Naive thymus-derived CD4-positive, alpha-beta T cell (primary cell): ENCODE results near the gene MPPE1. TPM values are rescaled to one million over a fixed set of nuclear protein-coding genes. Genes with fewer than 3 reads are reported as not detected.
A peak's percentile ranks its signal among the peaks of the same experiment; 100 is the strongest.
"Not testable (repeated sequence)": the region's sequence is repeated elsewhere in the genome, so short reads cannot be mapped to it uniquely, and the experiment has no call there.

Experiments
- ATAC-seq: fragments of 150-1000 bp; cut with Tn5 transposase; 2 replicates; pipeline ENCODE4 v1.10.0; 2021; ENCODE audit warnings: mild to moderate bottlenecking, moderate library complexity
- CTCF ChIA-PET: fragments of 350-600 bp; sonication (Branson Sonifier 250); formaldehyde crosslinking; loops from one replicate; lab custom pipeline; 2021; ENCODE audit warnings: antibody characterized with exemption; lab: Charles Lee
- POLR2A ChIA-PET: fragments of 350-600 bp; sonication (Branson Sonifier 250); formaldehyde crosslinking; loops from one replicate; lab custom pipeline; 2021; ENCODE audit warnings: antibody characterized with exemption, inconsistent platforms; lab: Charles Lee
- DNase-seq, 9 donors: peaks; one replicate each; pipeline versions ENCODE4 v3.0.0 to v3.0.0-alpha.2; 2020 to 2022; ENCODE audit warnings: mixed read lengths in 1 of 9
- H3K27ac ChIP-seq: one replicate; pipeline ENCODE4 v1.7.0; 2013; ENCODE audit warnings: mild to moderate bottlenecking, low read depth, low read length, moderate library complexity
- H3K27me3 ChIP-seq, 2 donors: one replicate each; pipeline ENCODE4 v1.7.0; 2013; ENCODE audit warnings: low read length in 2 of 2, mild to moderate bottlenecking in 2 of 2, moderate library complexity in 2 of 2; ENCODE audit not compliant: control insufficient read depth in 2 of 2, insufficient read depth in 2 of 2
- H3K36me3 ChIP-seq, 3 experiments: 1 replicate in 2 of 3; 2 replicates in 1 of 3; pipeline ENCODE4 v1.7.0; 2013; ENCODE audit warnings: low read length in 3 of 3, mild to moderate bottlenecking in 3 of 3, moderate library complexity in 1 of 3; ENCODE audit not compliant: insufficient read depth in 3 of 3, control insufficient read depth in 2 of 3
- H3K4me1 ChIP-seq, 2 donors: one replicate each; pipeline ENCODE4 v1.7.0; 2013; ENCODE audit warnings: low read length in 2 of 2, mild to moderate bottlenecking in 2 of 2, moderate library complexity in 1 of 2; ENCODE audit not compliant: control insufficient read depth in 2 of 2, insufficient read depth in 2 of 2
- H3K4me3 ChIP-seq: 2 replicates; pipeline ENCODE4 v1.7.0; 2013; ENCODE audit warnings: mild to moderate bottlenecking, low read length
- H3K9me3 ChIP-seq, 3 experiments: 1 replicate in 2 of 3; 2 replicates in 1 of 3; pipeline ENCODE4 v1.7.0; 2013; ENCODE audit warnings: low read length in 3 of 3; ENCODE audit not compliant: control insufficient read depth in 2 of 3
- H3K27ac Mint-ChIP-seq, 9 donors: one replicate each; pipeline ENCODE4 v1.8.0; 2020 to 2022; ENCODE audit warnings: mixed read lengths in 9 of 9, mild to moderate bottlenecking in 8 of 9, moderate library complexity in 5 of 9, inconsistent platforms in 2 of 9
- H3K27me3 Mint-ChIP-seq, 5 donors: one replicate each; pipeline ENCODE4 v1.8.0; 2021 to 2022; ENCODE audit warnings: mixed read lengths in 5 of 5, mild to moderate bottlenecking in 1 of 5
- H3K36me3 Mint-ChIP-seq, 5 donors: one replicate each; pipeline ENCODE4 v1.8.0; 2020 to 2022; ENCODE audit warnings: mixed read lengths in 5 of 5, mild to moderate bottlenecking in 3 of 5, inconsistent platforms in 1 of 5
- H3K4me1 Mint-ChIP-seq, 7 donors: one replicate each; pipeline ENCODE4 v1.8.0; 2020 to 2022; ENCODE audit warnings: mixed read lengths in 7 of 7, mild to moderate bottlenecking in 3 of 7, inconsistent platforms in 1 of 7
- H3K4me3 Mint-ChIP-seq, 10 donors: one replicate each; pipeline ENCODE4 v1.8.0; 2020 to 2022; ENCODE audit warnings: mild to moderate bottlenecking in 10 of 10, mixed read lengths in 10 of 10, moderate library complexity in 6 of 10, inconsistent platforms in 2 of 10
- H3K9me3 Mint-ChIP-seq, 11 donors: one replicate each; pipeline ENCODE4 v1.8.0; 2020 to 2022; ENCODE audit warnings: mixed read lengths in 11 of 11, mild to moderate bottlenecking in 4 of 11, inconsistent platforms in 1 of 11, moderate library complexity in 1 of 11
- intact Hi-C, 2 donors: fragments of 100-400 bp; cut with micrococcal nuclease; formaldehyde crosslinking; loops; one replicate each; pipeline ENCODE4 v1.15.1; 2023
- polyA plus RNA-seq, 2 donors: library from polyadenylated mRNA; unstranded; fragments of 300-500 nt; fragmentation: Illumina TruSeq; gene quantifications; one replicate each; pipeline ENCODE4 v1.2.3, GENCODE V29; 2021
- total RNA-seq, 6 experiments: library from RNA in 5 of 6; stranded (reverse) in 5 of 6; gene quantifications; 1 replicate in 5 of 6; 2 replicates in 1 of 6; pipeline ENCODE4 v1.2.3 and lab custom pipeline; 2021 to 2026

The MPPE1 gene
- total and polyA plus RNA-seq, 7 experiments from 2014 or later: 45.6 to 88.0 (median 70.3) TPM

DNA sequence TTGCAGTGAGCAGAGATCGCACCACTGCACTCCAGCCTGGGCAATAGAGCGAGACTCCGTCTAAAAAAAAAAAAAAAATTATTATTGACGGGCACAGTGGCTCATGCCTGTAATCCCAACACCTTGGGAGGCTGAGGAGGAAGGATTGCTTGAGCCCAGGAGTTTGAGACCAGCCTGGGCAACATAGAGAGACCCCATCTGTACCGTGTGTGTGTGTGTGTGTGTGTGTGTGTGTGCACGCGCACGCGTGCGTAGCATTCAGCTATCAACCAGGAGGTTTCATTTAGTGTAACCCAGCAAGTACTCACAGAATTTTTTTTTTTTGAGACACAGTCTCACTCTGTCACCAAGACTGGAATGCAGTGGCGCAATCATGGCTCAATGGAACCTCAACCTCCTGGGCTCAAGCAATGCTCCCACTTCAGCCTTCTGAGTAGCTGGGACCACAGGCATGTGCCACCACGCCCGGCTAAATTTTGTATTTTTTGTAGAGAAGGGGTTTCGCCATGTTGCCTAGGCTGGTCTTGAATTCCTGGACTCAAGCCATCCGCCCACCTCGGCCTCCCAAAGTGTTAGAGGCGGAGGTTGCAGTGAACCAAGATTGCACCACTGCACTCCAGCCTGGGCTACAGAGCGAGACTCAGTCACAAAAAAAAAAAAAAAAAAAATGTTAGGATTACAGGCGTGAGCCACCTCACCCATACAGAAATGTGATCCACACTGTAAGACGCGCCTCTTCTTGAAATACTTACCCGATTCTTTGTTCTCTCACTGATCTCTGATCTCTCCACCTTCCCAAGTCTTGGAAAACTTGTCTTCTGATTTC is 37.9 kb upstream of the MPPE1 start:
- not testable (repeated sequence) for H3K27me3 ChIP-seq, H3K27ac ChIP-seq, H3K4me1 ChIP-seq, DNase-seq, H3K27me3 Mint-ChIP-seq, H3K36me3 ChIP-seq, H3K9me3 ChIP-seq, H3K36me3 Mint-ChIP-seq, H3K4me3 ChIP-seq, ATAC-seq, H3K9me3 Mint-ChIP-seq
- Mint-ChIP-seq H3K27ac (peak overlapping the region in 3 of 9 donors; percentile 14 to 91 (median 48)), H3K4me3 (peak overlapping the region in 7 of 10 donors; percentile 0 to 97 (median 86)), H3K4me1 (peaks cover 4 to 17% (median 10%) of the 10 kb centered on the region in 7 donors)
- ChIA-PET POLR2A (interaction anchor here (0.6 to 1.3 kb wide), 2 partner anchors 36 to 97 kb away, joined by 3 read pairs; no protein-coding TSS in a partner anchor), CTCF (interaction anchor here (1.9 kb wide), 1 partner anchor 8 kb away, joined by 9 read pairs; no protein-coding TSS in a partner anchor)
- intact Hi-C loops: loop anchor here (2.0 kb wide), 1 partner anchor 37 kb away; the partner anchor contains the start of gene MPPE1 (in 2 of the 2)

- H3K4me3 ChIP-seq: no peak overlapping the region
- Mint-ChIP-seq H3K9me3 (no peaks in the 10 kb centered on the region), H3K27ac (no peak overlapping the region), H3K4me1 (peaks cover 4 to 17% (median 10%) of the 10 kb centered on the region in 7 donors), H3K36me3 (no peaks in the 10 kb centered on the region), H3K27me3 (no peaks in the 10 kb centered on the region), H3K4me3 (no peak overlapping the region)
- no peaks in the 10 kb centered on the region for H3K36me3 ChIP-seq
- DNase-seq (no peak), ATAC-seq (no peak)
- peaks cover 0 to 4% of the 10 kb centered on the region in 2 donors for H3K4me1 ChIP-seq
- no peaks in the 10 kb centered on the region for H3K9me3 ChIP-seq
- H3K27ac ChIP-seq: no peak overlapping the region
- ChIA-PET CTCF (interaction anchor here (1.0 to 1.4 kb wide), 3 partner anchors 12 to 94 kb away, joined by 3 to 4 read pairs (median 3); no protein-coding TSS in a partner anchor), POLR2A (no interaction called here)
- intact Hi-C loops: no loop called here
- no peaks in the 10 kb centered on the region for H3K27me3 ChIP-seq
Measured at GRCh38 chr18:11944786-11945185, 36.7 kb upstream of the MPPE1 start.

DNA sequence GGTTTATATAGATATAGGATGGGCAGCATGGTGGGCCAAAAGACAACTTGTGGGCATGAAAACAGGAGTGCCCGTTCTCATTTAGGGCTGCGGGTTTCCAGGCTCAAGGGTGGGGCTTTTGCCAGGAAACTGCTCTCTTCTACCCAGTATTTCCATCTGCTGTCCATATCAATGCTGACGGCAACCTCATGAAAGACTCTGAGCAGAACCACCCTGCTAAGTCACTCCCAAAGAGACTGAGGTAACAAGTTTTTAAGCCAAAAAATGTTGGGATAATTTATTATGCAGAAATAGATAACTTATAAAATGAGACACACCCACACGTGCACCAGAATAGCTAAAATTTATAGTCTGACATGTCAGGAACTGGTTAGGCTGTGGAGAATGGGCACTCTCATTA is 36.1 kb upstream of the MPPE1 start:
- H3K27ac Mint-ChIP-seq: peak overlapping the region in 1 of 9 donors; percentile 31

GRCh38 chr18:11943551-11943950 is 35.4 kb upstream of the MPPE1 start:
- intact Hi-C loops: no loop called here
- DNase-seq (no peak), ATAC-seq (no peak)
- Histone ChIP-seq H3K27me3 (no peaks in the 10 kb centered on the region), H3K27ac (no peak overlapping the region), H3K4me3 (no peak overlapping the region), H3K4me1 (peaks cover 0 to 4% of the 10 kb centered on the region in 2 donors), H3K9me3 (no peaks in the 10 kb centered on the region), H3K36me3 (no peaks in the 10 kb centered on the region)
- Mint-ChIP-seq H3K36me3 (no peaks in the 10 kb centered on the region), H3K27me3 (no peaks in the 10 kb centered on the region), H3K27ac (peak overlapping the region in 1 of 9 donors; percentile 31), H3K4me3 (no peak overlapping the region), H3K9me3 (no peaks in the 10 kb centered on the region), H3K4me1 (peaks cover 4 to 12% (median 10%) of the 10 kb centered on the region in 7 donors)
- POLR2A ChIA-PET: no interaction called here
- CTCF ChIA-PET: no interaction called here

More for the DNA sequence above, 36.1 kb upstream of the MPPE1 start:
- H3K36me3 ChIP-seq: no peaks in the 10 kb centered on the region
- Mint-ChIP-seq H3K4me3 (no peak overlapping the region), H3K9me3 (no peaks in the 10 kb centered on the region), H3K27me3 (no peaks in the 10 kb centered on the region), H3K36me3 (no peaks in the 10 kb centered on the region), H3K4me1 (peaks cover 4 to 17% (median 10%) of the 10 kb centered on the region in 7 donors)
- H3K27me3 ChIP-seq: no peaks in the 10 kb centered on the region
- no peak for DNase-seq
- H3K27ac ChIP-seq: no peak overlapping the region
- no peak overlapping the region for H3K4me3 ChIP-seq
- no peak for ATAC-seq
- peaks cover 0 to 4% of the 10 kb centered on the region in 2 donors for H3K4me1 ChIP-seq
- intact Hi-C loops: no loop called here
- POLR2A ChIA-PET: no interaction called here
- CTCF ChIA-PET: interaction anchor here (1.0 to 1.4 kb wide), 3 partner anchors 11 to 94 kb away, joined by 3 to 4 read pairs (median 3); no protein-coding TSS in a partner anchor
- no peaks in the 10 kb centered on the region for H3K9me3 ChIP-seq

DNA sequence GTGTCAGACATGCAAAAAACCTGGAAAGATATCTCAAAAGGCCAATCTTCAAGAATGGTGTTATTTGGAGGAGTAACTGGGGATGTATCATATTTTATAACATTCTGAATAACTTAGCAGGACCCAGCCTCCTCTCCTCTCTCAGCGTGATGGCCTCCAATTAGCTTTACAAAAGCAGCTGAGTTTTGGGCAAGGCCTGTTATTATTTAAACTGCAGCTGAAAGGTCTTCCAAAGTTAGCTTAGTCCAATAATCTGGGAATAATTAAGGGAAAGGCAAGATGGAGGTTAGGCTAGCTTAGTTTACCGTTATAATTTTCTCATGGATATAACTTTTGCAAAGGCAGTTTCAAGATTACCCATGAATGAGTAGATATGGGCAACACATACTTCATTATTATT is 32.8 kb upstream of the MPPE1 start:
- H3K9me3 ChIP-seq: no peaks in the 10 kb centered on the region
- intact Hi-C loops: no loop called here
- peaks cover 0 to 8% (median 0%) of the 10 kb centered on the region in 7 donors for H3K4me1 Mint-ChIP-seq
- DNase-seq (no peak), ATAC-seq (no peak)
- H3K4me3 ChIP-seq: no peak overlapping the region
- no peaks in the 10 kb centered on the region for H3K36me3 Mint-ChIP-seq
- no peaks in the 10 kb centered on the region for H3K36me3 ChIP-seq
- POLR2A ChIA-PET: no interaction called here
- no peak overlapping the region for H3K27ac Mint-ChIP-seq
- H3K27me3 Mint-ChIP-seq: peaks cover 0 to 6% (median 0%) of the 10 kb centered on the region in 5 donors
- no peak overlapping the region for H3K4me3 Mint-ChIP-seq
- no peaks in the 10 kb centered on the region for H3K9me3 Mint-ChIP-seq
- H3K4me1 ChIP-seq: no peaks in the 10 kb centered on the region
- CTCF ChIA-PET: interaction anchor here (1.0 to 6.3 kb wide), 3 partner anchors 38 to 98 kb away, joined by 3 to 162 read pairs (median 3); no protein-coding TSS in a partner anchor
- H3K27ac ChIP-seq: no peak overlapping the region
- H3K27me3 ChIP-seq: no peaks in the 10 kb centered on the region

DNA sequence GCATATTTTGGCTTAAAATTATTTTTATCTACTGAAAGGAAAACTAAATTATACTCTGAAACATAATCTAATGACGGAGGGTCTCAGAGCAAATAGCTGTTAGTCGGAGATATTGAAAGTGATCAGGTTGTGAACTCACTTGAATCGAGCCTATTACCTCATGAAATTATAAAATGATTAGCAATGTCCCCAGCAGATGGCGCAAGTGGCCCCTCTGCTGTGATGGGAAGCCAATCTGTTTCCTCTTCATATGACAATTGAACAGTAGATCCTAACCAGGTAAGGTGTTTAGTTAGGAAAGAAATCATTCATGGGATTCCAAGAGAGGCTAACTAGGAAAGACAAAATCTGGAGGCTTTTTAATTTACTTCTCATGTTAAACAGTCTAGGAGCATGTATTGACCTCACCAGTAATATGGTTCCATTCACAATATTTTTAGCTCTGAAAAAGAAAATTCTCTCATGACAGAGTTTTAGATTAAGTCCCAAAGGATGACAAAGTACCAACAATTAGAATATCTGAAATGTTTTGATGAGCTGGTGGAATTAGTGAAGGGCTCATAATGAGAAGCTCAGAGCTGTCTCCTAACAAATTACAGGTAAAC is 29.9 kb upstream of the MPPE1 start:
- Mint-ChIP-seq H3K27me3 (peaks cover 0 to 6% (median 0%) of the 10 kb centered on the region in 5 donors), H3K9me3 (no peaks in the 10 kb centered on the region), H3K4me3 (no peak overlapping the region), H3K4me1 (peaks cover 0 to 8% (median 0%) of the 10 kb centered on the region in 7 donors), H3K27ac (no peak overlapping the region), H3K36me3 (no peaks in the 10 kb centered on the region)
- ATAC-seq (peak; percentile 83), DNase-seq (peak; percentile 42 to 79 (median 65))
- CTCF ChIA-PET: interaction anchor here (0.5 to 6.3 kb wide), 13 partner anchors 9 to 474 kb away, joined by 3 to 162 read pairs (median 4); no protein-coding TSS in a partner anchor
- Histone ChIP-seq H3K27me3 (no peaks in the 10 kb centered on the region), H3K36me3 (no peaks in the 10 kb centered on the region), H3K4me1 (no peaks in the 10 kb centered on the region), H3K27ac (no peak overlapping the region), H3K9me3 (no peaks in the 10 kb centered on the region), H3K4me3 (no peak overlapping the region)
- intact Hi-C loops: loop anchor here (1.0 to 10.0 kb wide), 6 partner anchors 25 to 205 kb away; partner anchors contain the start of gene MPPE1 (in 1 of the 2)
- POLR2A ChIA-PET: interaction anchor here (1.4 kb wide), 1 partner anchor 59 kb away, joined by 3 read pairs; no protein-coding TSS in a partner anchor
